HG02588 (cell line): ENCODE data around the gene RPS18.

ENCODE experiments used
- ATAC-seq: cut with Tn5 transposase; IDR thresholded peaks from one replicate; pipeline ENCODE4 v1.9.1; 2021; ENCODE audit warnings: mild to moderate bottlenecking, moderate library complexity; ENCODE audit not compliant: unreplicated experiment

Gene RPS18

GRCh38 chr6:33314515-33314942 is 42.7 kb downstream of the RPS18 start:
- no peak for ATAC-seq

GRCh38 chr6:33314943-33315792 is 43.3 kb downstream of the RPS18 start:
- no peak for ATAC-seq

GRCh38 chr6:33315793-33316602 is 44.1 kb downstream of the RPS18 start:
- no peak for ATAC-seq

- no peak for ATAC-seq
Observed at GRCh38 chr6:33316603-33317418, 44.9 kb downstream of the RPS18 start.

- no peak for ATAC-seq
Observed at GRCh38 chr6:33317419-33317668, 45.5 kb downstream of the RPS18 start.

- ATAC-seq: peak; percentile 44
Observed at GRCh38 chr6:33317669-33318425, 46.0 kb downstream of the RPS18 start, which contains the start of gene ZBTB22. TSS of gene ZBTB22 (minus strand) at chr6:33317744. CDS start at chr6:33316916, 828 bp downstream.

GRCh38 chr6:33318426-33319073 is 46.7 kb downstream of the RPS18 start:
- ATAC-seq: no peak

- ATAC-seq: no peak
Observed at GRCh38 chr6:33319939-33320314, 48.1 kb downstream of the RPS18 start.

GRCh38 chr6:33320315-33321181 is 48.7 kb downstream of the RPS18 start:
- no peak for ATAC-seq

GRCh38 chr6:33321227-33321626 is 49.4 kb downstream of the RPS18 start:
- ATAC-seq: no peak

- ATAC-seq: no peak
Observed at GRCh38 chr6:33323623-33323948, 51.7 kb downstream of the RPS18 start.

GRCh38 chr6:33324125-33324524 is 52.2 kb downstream of the RPS18 start:
- no peak for ATAC-seq
